ENCODE measurements around the gene KIF19. TPM values are rescaled to one million over a fixed set of nuclear protein-coding genes. Genes with fewer than 3 reads are reported as not detected.

Gene KIF19
- polyA plus RNA-seq, 3 donors = not detected

DNA sequence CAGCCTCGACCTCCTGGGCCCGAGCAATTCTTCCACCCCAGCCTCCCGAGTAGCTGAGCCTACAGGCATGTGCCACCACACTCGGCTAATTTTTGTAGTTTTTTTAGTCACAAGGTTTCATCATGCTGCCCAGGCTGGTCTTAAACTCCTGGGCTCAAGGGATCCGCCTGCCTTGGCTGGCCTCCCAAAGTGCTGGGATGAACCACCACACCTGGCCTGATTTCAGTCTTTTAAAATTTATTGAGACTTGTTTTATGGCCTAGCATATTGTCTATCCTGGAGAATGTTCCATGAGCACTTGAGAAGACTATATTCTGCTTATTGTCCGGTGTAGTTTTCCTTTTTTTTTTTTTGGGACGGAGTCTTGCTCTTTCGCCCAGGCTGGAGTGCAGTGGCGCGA lies 33.5 kb upstream of the KIF19 start:
- 96% methylated on average over 3 of the region's 10 CpGs for WGBS (ENCODE audit: insufficient coverage)
- Histone ChIP-seq H3K9me3 (replicated peaks in 1 of 2; ENCODE audit: control insufficient read depth in 1 of 2, insufficient read depth in 1 of 2, low read length in 2 of 2) (no peaks in the 10 kb centered on the region), H3K36me3 (replicated peaks in 1 of 2; ENCODE audit: control insufficient read depth in 1 of 2, insufficient read depth in 2 of 2, low read length in 2 of 2) (no peaks in the 10 kb centered on the region), H3K27ac (ENCODE audit: low read depth in 1 of 2, low read length in 2 of 2) (no peak overlapping the region), H3K4me2 (replicated peaks; ENCODE audit: extremely low read depth, low read length, poor library complexity, severe bottlenecking) (no peak overlapping the region), H3K79me2 (ENCODE audit: insufficient read depth, low read length) (no peaks in the 10 kb centered on the region), H3K4me3 (replicated peaks in 1 of 3; ENCODE audit: low read depth in 2 of 3, low read length in 3 of 3) (no peak overlapping the region), H3K9ac (ENCODE audit: insufficient read depth, low read length, poor library complexity, severe bottlenecking) (no peak overlapping the region), H2AFZ (ENCODE audit: insufficient read depth, low read depth, low read length, poor library complexity, severe bottlenecking) (no peak overlapping the region), H3K4me1 (ENCODE audit: control insufficient read depth in 1 of 2, insufficient read depth in 2 of 2, low read length in 2 of 2) (no peaks in the 10 kb centered on the region), H3K27me3 (ENCODE audit: control insufficient read depth in 2 of 2, insufficient read depth in 2 of 2, low read length in 2 of 2) (no peaks in the 10 kb centered on the region), H4K20me1 (ENCODE audit: insufficient read depth, low read length) (no peaks in the 10 kb centered on the region)
- H3K9me3 Mint-ChIP-seq = peaks cover 0 to 2% (median 0%) of the 10 kb centered on the region in 7 donors
- TF ChIP-seq, protein P1, sequence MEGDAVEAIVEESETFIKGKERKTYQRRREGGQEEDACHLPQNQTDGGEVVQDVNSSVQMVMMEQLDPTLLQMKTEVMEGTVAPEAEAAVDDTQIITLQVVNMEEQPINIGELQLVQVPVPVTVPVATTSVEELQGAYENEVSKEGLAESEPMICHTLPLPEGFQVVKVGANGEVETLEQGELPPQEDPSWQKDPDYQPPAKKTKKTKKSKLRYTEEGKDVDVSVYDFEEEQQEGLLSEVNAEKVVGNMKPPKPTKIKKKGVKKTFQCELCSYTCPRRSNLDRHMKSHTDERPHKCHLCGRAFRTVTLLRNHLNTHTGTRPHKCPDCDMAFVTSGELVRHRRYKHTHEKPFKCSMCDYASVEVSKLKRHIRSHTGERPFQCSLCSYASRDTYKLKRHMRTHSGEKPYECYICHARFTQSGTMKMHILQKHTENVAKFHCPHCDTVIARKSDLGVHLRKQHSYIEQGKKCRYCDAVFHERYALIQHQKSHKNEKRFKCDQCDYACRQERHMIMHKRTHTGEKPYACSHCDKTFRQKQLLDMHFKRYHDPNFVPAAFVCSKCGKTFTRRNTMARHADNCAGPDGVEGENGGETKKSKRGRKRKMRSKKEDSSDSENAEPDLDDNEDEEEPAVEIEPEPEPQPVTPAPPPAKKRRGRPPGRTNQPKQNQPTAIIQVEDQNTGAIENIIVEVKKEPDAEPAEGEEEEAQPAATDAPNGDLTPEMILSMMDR (IDR thresholded peaks at IDR 0.05) = no peak
- H3K27ac Mint-ChIP-seq = no peak overlapping the region
- H3K4me1 Mint-ChIP-seq = peaks cover 9% of the 10 kb centered on the region
- no peak for DNase-seq
- H3K4me3 Mint-ChIP-seq = no peak overlapping the region
- H3K27me3 Mint-ChIP-seq (ENCODE audit: low read depth in 3 of 3) = peaks cover 2 to 13% (median 4%) of the 10 kb centered on the region in 3 donors
- intact Hi-C loops (cut with micrococcal nuclease) = no loop called here
- H3K36me3 Mint-ChIP-seq = no peaks in the 10 kb centered on the region

DNA sequence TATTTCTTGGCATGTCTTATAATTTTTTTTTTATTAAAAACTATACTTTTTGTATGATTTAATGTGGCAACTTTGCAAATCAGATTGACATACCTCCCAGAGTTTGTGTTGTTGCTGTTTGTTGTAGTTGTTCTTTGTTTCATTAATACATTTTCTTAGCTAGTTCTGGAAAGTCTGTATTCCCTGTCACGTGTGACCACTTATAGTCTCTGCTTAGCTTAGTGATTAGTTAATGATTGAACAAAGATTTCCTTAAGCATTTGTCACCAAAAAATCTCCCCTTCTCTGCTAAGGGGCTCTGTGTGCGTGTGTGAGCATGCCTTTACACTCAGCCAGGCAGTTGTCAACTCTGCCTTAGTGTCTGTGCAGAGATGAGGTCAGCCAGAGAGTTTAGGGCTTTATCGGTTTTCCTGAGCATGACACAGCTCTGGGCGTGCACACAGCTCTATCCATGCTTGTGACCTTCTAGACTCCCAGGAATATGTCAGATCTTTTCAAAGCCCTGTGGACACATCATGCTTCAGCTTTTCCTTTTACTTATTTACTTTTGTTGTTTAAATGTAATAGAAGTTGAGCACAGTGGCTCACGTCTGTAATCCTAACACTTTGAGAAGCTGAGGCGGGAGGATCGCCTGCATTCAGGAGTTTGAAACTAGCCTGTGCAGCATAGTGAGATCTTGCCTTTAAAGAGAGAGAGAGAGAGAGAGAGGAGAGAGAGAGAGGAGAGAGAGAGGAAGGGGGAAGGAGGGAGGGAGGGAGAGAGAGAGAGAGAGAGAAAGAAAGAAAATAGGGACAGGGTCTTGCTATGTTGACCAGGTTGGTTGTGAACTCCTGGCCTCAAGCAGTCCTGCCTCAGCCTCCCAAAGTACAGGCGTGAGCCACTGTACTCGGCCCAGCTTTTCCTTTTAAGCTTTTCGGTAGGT lies 30.1 kb upstream of the KIF19 start:
- Histone ChIP-seq H3K4me1 (ENCODE audit: control insufficient read depth in 1 of 2, insufficient read depth in 2 of 2, low read length in 2 of 2) (no peaks in the 10 kb centered on the region), H3K36me3 (replicated peaks in 1 of 2; ENCODE audit: control insufficient read depth in 1 of 2, insufficient read depth in 2 of 2, low read length in 2 of 2) (no peaks in the 10 kb centered on the region), H3K4me2 (replicated peaks; ENCODE audit: extremely low read depth, low read length, poor library complexity, severe bottlenecking) (no peak overlapping the region), H3K4me3 (replicated peaks in 1 of 3; ENCODE audit: low read depth in 2 of 3, low read length in 3 of 3) (no peak overlapping the region), H3K9ac (ENCODE audit: insufficient read depth, low read length, poor library complexity, severe bottlenecking) (no peak overlapping the region), H3K27ac (ENCODE audit: low read depth in 1 of 2, low read length in 2 of 2) (no peak overlapping the region), H4K20me1 (ENCODE audit: insufficient read depth, low read length) (no peaks in the 10 kb centered on the region), H2AFZ (ENCODE audit: insufficient read depth, low read depth, low read length, poor library complexity, severe bottlenecking) (no peak overlapping the region), H3K27me3 (ENCODE audit: control insufficient read depth in 2 of 2, insufficient read depth in 2 of 2, low read length in 2 of 2) (no peaks in the 10 kb centered on the region), H3K79me2 (ENCODE audit: insufficient read depth, low read length) (no peaks in the 10 kb centered on the region), H3K9me3 (replicated peaks in 1 of 2; ENCODE audit: control insufficient read depth in 1 of 2, insufficient read depth in 1 of 2, low read length in 2 of 2) (no peaks in the 10 kb centered on the region)
- Mint-ChIP-seq H3K4me3 (no peak overlapping the region), H3K4me1 (peaks cover 3% of the 10 kb centered on the region), H3K9me3 (peaks cover 0 to 2% (median 0%) of the 10 kb centered on the region in 7 donors), H3K27me3 (ENCODE audit: low read depth in 3 of 3) (peaks cover 1 to 19% (median 8%) of the 10 kb centered on the region in 3 donors), H3K27ac (no peak overlapping the region), H3K36me3 (no peaks in the 10 kb centered on the region)
- WGBS (ENCODE audit: insufficient coverage) = 93% methylated on average over 8 of the region's 10 CpGs
- TF ChIP-seq, protein P1 (IDR thresholded peaks at IDR 0.05) = no peak
- intact Hi-C loops (cut with micrococcal nuclease) = loop anchor here (5.0 kb wide), 1 partner anchor 84 kb away; the partner anchor contains the start of gene TTYH2 (in 2 of the 2)
- DNase-seq = no peak

Measured in CD14-positive monocyte (primary cell).